ENCODE measurements around the gene KLF9. TPM values are rescaled to one million over a fixed set of nuclear protein-coding genes. Genes with fewer than 3 reads are reported as not detected.

KLF9 gene
- polyA plus RNA-seq (2012; rRNA removed): 5.8 and 6.9 TPM in 2 replicates
- 5.9 and 7.6 TPM in 2 replicates for polyA plus RNA-seq (2012; cell fraction: cytosol; rRNA removed)
- 5.0 and 8.3 TPM in 2 replicates for polyA plus RNA-seq (2012; cell fraction: nucleus; rRNA removed)

GRCh38 chr9:70413799-70414775, at the start of gene KLF9:
TSS of gene KLF9 (minus strand) at chr9:70414657. CDS start at chr9:70413363, 1,294 bp downstream.
- peak within 1 kb of the TSS; percentile 97 to 100 for H3K27ac ChIP-seq (ENCODE audit: low read depth in 2 of 2, low read length in 1 of 2)
- H3K36me3 ChIP-seq (replicated peaks in 1 of 2; ENCODE audit: control insufficient read depth in 1 of 2, insufficient read depth in 2 of 2, low read length in 1 of 2): no peaks in the 10 kb centered on the region
- peaks cover 23% of the 10 kb centered on the region; the same call in 1 of the 2 replicates for H4K20me1 ChIP-seq (ENCODE audit: insufficient read depth)
- H3K79me2 ChIP-seq (ENCODE audit: insufficient read depth): peaks cover 39% of the 10 kb centered on the region
- H3K9ac ChIP-seq: peak within 1 kb of the TSS; percentile 97
- H2AFZ ChIP-seq (ENCODE audit: low read depth): peak within 1 kb of the TSS; percentile 60; the same call in 1 of the 2 replicates
- peak; percentile 89 for DNase-seq
- H3K9me2 ChIP-seq: no peaks in the 10 kb centered on the region
- under 1% methylated on average over 40 of the region's 48 CpGs for WGBS (ENCODE audit: low lambda C conversion rate)
- CTCF ChIA-PET: interaction anchor here (1.0 to 1.8 kb wide), 3 partner anchors 71 to 188 kb away, joined by 3 to 10 read pairs (median 5); no protein-coding TSS in a partner anchor
- peaks cover 20 to 25% of the 10 kb centered on the region in 2 experiments; a peak in 3 of 4 replicates for H3K4me1 ChIP-seq (ENCODE audit: control insufficient read depth in 1 of 2, insufficient read depth in 2 of 2, low read depth in 1 of 2, low read length in 1 of 2)
- H3K9me3 ChIP-seq: no peaks in the 10 kb centered on the region
- TF ChIP-seq RXRA (IDR thresholded peaks at IDR 0.05; ENCODE audit: borderline replicate concordance, low read depth) (no peak), SIN3A (IDR thresholded peaks at IDR 0.05; ENCODE audit: borderline replicate concordance, low read depth, low read length) (peak; percentile 69; the same call in 1 of the 2 replicates), FOSL2 (IDR thresholded peaks at IDR 0.05; ENCODE audit: borderline replicate concordance, low read depth) (peak; percentile 37; the same call in 1 of the 2 replicates), POLR2AphosphoS5 (IDR thresholded peaks at IDR 0.05; ENCODE audit: low read depth, low read length) (peak; percentile 46), MXI1 (IDR thresholded peaks at IDR 0.05; ENCODE audit: low read depth, low read length) (peak; percentile 92), MAX (IDR thresholded peaks at IDR 0.05; ENCODE audit: low read depth) (peak; percentile 98), NRF1 (IDR thresholded peaks at IDR 0.05; ENCODE audit: low read depth, low read length) (no peak), TEAD4 (IDR thresholded peaks at IDR 0.05; ENCODE audit: borderline replicate concordance, insufficient read depth) (no peak), PBX3 (IDR thresholded peaks at IDR 0.05) (peak; percentile 76), NFIC (IDR thresholded peaks at IDR 0.05; ENCODE audit: borderline replicate concordance) (0 out of 2 replicates have a peak, but pooled peaks have one; percentile 2), TAF1 (IDR thresholded peaks at IDR 0.05; ENCODE audit: borderline replicate concordance, low read depth, low read length) (no peak), RAD21 (IDR thresholded peaks at IDR 0.05; ENCODE audit: low read length) (no peak), RCOR1 (IDR thresholded peaks at IDR 0.05; ENCODE audit: low read length) (peak; percentile 30; the same call in 1 of the 2 replicates), GATA2 (CRISPR knock-in tag; IDR thresholded peaks at IDR 0.05) (no peak), RFX5 (IDR thresholded peaks at IDR 0.05; ENCODE audit: low read length) (peak; percentile 97), EP300 (IDR thresholded peaks at IDR 0.05; ENCODE audit: borderline replicate concordance in 1 of 2, low read depth in 1 of 2, low read length in 1 of 2) (peak; percentile 17 to 81; a peak in 3 of 4 replicates), JUND (IDR thresholded peaks at IDR 0.05) (peak; percentile 9; the same call in 1 of the 2 replicates), CHD2 (IDR thresholded peaks at IDR 0.05; ENCODE audit: low read length, partially characterized antibody) (no peak), SMC3 (IDR thresholded peaks at IDR 0.05; ENCODE audit: low read depth, low read length) (no peak), FOXM1 (IDR thresholded peaks at IDR 0.05; ENCODE audit: low read depth) (0 out of 2 replicates have a peak, but pooled peaks have one; percentile 48), TCF12 (IDR thresholded peaks at IDR 0.05) (no peak)
- TF ChIP-seq, protein P1, sequence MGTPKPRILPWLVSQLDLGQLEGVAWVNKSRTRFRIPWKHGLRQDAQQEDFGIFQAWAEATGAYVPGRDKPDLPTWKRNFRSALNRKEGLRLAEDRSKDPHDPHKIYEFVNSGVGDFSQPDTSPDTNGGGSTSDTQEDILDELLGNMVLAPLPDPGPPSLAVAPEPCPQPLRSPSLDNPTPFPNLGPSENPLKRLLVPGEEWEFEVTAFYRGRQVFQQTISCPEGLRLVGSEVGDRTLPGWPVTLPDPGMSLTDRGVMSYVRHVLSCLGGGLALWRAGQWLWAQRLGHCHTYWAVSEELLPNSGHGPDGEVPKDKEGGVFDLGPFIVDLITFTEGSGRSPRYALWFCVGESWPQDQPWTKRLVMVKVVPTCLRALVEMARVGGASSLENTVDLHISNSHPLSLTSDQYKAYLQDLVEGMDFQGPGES (IDR thresholded peaks at IDR 0.05; ENCODE audit: low read depth, low read length): peak; percentile 50
- TF ChIP-seq, protein P2, sequence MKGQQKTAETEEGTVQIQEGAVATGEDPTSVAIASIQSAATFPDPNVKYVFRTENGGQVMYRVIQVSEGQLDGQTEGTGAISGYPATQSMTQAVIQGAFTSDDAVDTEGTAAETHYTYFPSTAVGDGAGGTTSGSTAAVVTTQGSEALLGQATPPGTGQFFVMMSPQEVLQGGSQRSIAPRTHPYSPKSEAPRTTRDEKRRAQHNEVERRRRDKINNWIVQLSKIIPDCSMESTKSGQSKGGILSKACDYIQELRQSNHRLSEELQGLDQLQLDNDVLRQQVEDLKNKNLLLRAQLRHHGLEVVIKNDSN (IDR thresholded peaks at IDR 0.05; ENCODE audit: borderline replicate concordance, low read depth): peak; percentile 15; the same call in 1 of the 2 replicates
- H3K4me3 ChIP-seq (ENCODE audit: low read depth in 2 of 2, low read length in 1 of 2): peak within 1 kb of the TSS; percentile 82 to 92
- POLR2A ChIA-PET: interaction anchor here (1.1 kb wide), 1 partner anchor 188 kb away, joined by 5 read pairs; no protein-coding TSS in a partner anchor
- peak within 1 kb of the TSS; percentile 74 for H3K4me2 ChIP-seq
- H3K27me3 ChIP-seq (ENCODE audit: insufficient read depth): no peaks in the 10 kb centered on the region
- peaks cover 35% of the 10 kb centered on the region for H3F3A ChIP-seq (replicated peaks; ENCODE audit: insufficient read depth)
